ENCODE results near the gene LIPJ.
A peak's percentile ranks its signal among the peaks of the same experiment; 100 is the strongest.

LIPJ gene

GRCh38 chr10:88586462-88586861 is at the start of gene LIPJ:
TSS of gene LIPJ (plus strand) at chr10:88586762. CDS start at chr10:88590688, 3,926 bp downstream.
- DNase-seq: no peak

- DNase-seq: no peak
Observed at GRCh38 chr10:88537322-88537721, 49.2 kb upstream of the LIPJ start.

GRCh38 chr10:88538048-88538447 is 48.5 kb upstream of the LIPJ start:
- DNase-seq: no peak

- DNase-seq: no peak
Observed at GRCh38 chr10:88540351-88540750, 46.2 kb upstream of the LIPJ start.

- no peak for DNase-seq
Observed at GRCh38 chr10:88541116-88541626, 45.4 kb upstream of the LIPJ start.

- DNase-seq: no peak
Observed at GRCh38 chr10:88542522-88542921, 44.0 kb upstream of the LIPJ start.

GRCh38 chr10:88544140-88544870 is 42.3 kb upstream of the LIPJ start:
- no peak for DNase-seq

GRCh38 chr10:88545359-88545758 is 41.2 kb upstream of the LIPJ start:
- DNase-seq: no peak

GRCh38 chr10:88546497-88546896 is 40.1 kb upstream of the LIPJ start:
- no peak for DNase-seq

- no peak for DNase-seq
Observed at GRCh38 chr10:88551246-88551645, 35.3 kb upstream of the LIPJ start.

GRCh38 chr10:88553116-88553752 is 33.3 kb upstream of the LIPJ start:
- peak; percentile 21 for DNase-seq

GRCh38 chr10:88555190-88555908 is 31.2 kb upstream of the LIPJ start:
- DNase-seq: no peak

- DNase-seq: no peak
Observed at GRCh38 chr10:88557256-88557655, 29.3 kb upstream of the LIPJ start.

- no peak for DNase-seq
Observed at GRCh38 chr10:88557658-88558057, 28.9 kb upstream of the LIPJ start.

- DNase-seq: no peak
Observed at GRCh38 chr10:88562152-88562551, 24.4 kb upstream of the LIPJ start.

GRCh38 chr10:88565072-88565471 is 21.5 kb upstream of the LIPJ start:
- DNase-seq: no peak

- no peak for DNase-seq
Observed at GRCh38 chr10:88582411-88582805, 4.2 kb upstream of the LIPJ start.

- peak; percentile 55 for DNase-seq
Observed at GRCh38 chr10:88582806-88583583, 3.6 kb upstream of the LIPJ start, which contains the start of gene RNLS. TSS of gene RNLS (minus strand) at chr10:88583318.

- no peak for DNase-seq
Observed at GRCh38 chr10:88583584-88583957, 3.0 kb upstream of the LIPJ start.

GRCh38 chr10:88592381-88592780 is 5.8 kb downstream of the LIPJ start:
- DNase-seq: no peak

- no peak for DNase-seq
Observed at GRCh38 chr10:88592906-88593305, 6.3 kb downstream of the LIPJ start.

GRCh38 chr10:88594482-88594881 is 7.9 kb downstream of the LIPJ start:
- DNase-seq: no peak

GRCh38 chr10:88598055-88598454 is 11.5 kb downstream of the LIPJ start:
- DNase-seq: no peak
